GM21825 (cell line): ENCODE data around the gene CYP2S1.

Experiments
- ATAC-seq: cut with Tn5 transposase; IDR thresholded peaks from one replicate; pipeline ENCODE4 v1.9.1; 2021; ENCODE audit warnings: mild to moderate bottlenecking, moderate library complexity; ENCODE audit not compliant: unreplicated experiment

Gene CYP2S1

GRCh38 chr19:41255171-41255570, 62.2 kb downstream of the CYP2S1 start:
- ATAC-seq, result no peak
